ENCODE data around the gene CCSER1.

GRCh38 chr4:90857081-90857820 is 730.1 kb downstream of the CCSER1 start:
- no peak for TF ChIP-seq CTCF (IDR thresholded peaks at IDR 0.05; ENCODE audit: borderline replicate concordance, extremely low read depth, low read length, poor library complexity, severe bottlenecking)
- no peak for TF ChIP-seq EZH2 (IDR thresholded peaks at IDR 0.05; ENCODE audit: borderline replicate concordance, low read depth, low read length, severe bottlenecking)
